Uterus (tissue), 4 donors: ENCODE results near the gene RRP1. TPM values are rescaled to one million over a fixed set of nuclear protein-coding genes. Genes with fewer than 3 reads are reported as not detected.

ENCODE experiments used
- DNase-seq, 2 donors: peaks; one replicate each; pipeline ENCODE4 v3.0.0-alpha.2; 2019 to 2020
- H3K27ac ChIP-seq, 2 donors: fragments of 200-600 bp; sonication (generic); 1 replicate in 1 of 2; 2 replicates in 1 of 2; pipeline ENCODE4 v1.5.1; 2016 to 2018
- H3K27me3 ChIP-seq, 2 donors: fragments of 200-600 bp; sonication (generic); one replicate each; pipeline ENCODE4 v1.5.1; 2018 to 2019; ENCODE audit warnings: control low read depth in 1 of 2
- H3K36me3 ChIP-seq, 2 donors: fragments of 200-600 bp; sonication (generic); one replicate each; pipeline ENCODE4 v1.5.1; 2019; ENCODE audit warnings: control low read depth in 1 of 2
- H3K4me1 ChIP-seq, 2 donors: fragments of 200-600 bp; sonication (generic); one replicate each; pipeline ENCODE4 v1.5.1; 2018 to 2019; ENCODE audit warnings: control low read depth in 1 of 2
- H3K4me3 ChIP-seq, 2 donors: fragments of 200-600 bp; sonication (generic); 1 replicate in 1 of 2; 2 replicates in 1 of 2; pipeline ENCODE4 v1.5.1; 2018 to 2019; ENCODE audit warnings: mild to moderate bottlenecking in 1 of 2
- H3K9me3 ChIP-seq, 2 donors: fragments of 200-600 bp; sonication (generic); one replicate each; pipeline ENCODE4 v1.5.1; 2019; ENCODE audit warnings: control low read depth in 1 of 2
- POLR2A ChIP-seq, 2 donors: fragments of 450-650 bp; IDR thresholded peaks; one replicate each; pipeline ENCODE4 v1.6.1; 2016; ENCODE audit warnings: antibody characterized with exemption in 2 of 2, mild to moderate bottlenecking in 1 of 2, moderate library complexity in 1 of 2
- intact Hi-C: fragments of 100-400 bp; cut with DNase I; formaldehyde crosslinking; loops from one replicate; pipeline ENCODE4 v1.15.1; 2023; ENCODE audit warnings: low total_unique reads
- total RNA-seq, 4 donors: library from RNA; depleted of rRNA in 3 of 4; stranded (reverse); fragments of >200 nt in 3 of 4; gene quantifications; one replicate each; pipeline versions ENCODE4 v1.1.0 to v1.2.4, GENCODE V29; 2014 to 2023
- TF ChIP-seq, protein P1 (sequence below), 4 experiments: fragments of 200-600 bp in 2 of 4; fragments of 450-650 bp in 2 of 4; sonication (generic) in 2 of 4; IDR thresholded peaks; one replicate each; pipeline ENCODE4 v1.5.1; 2016 to 2019; ENCODE audit warnings: antibody characterized with exemption in 4 of 4, mild to moderate bottlenecking in 2 of 4, moderate library complexity in 1 of 4
- donor health status: DM: yes; HTN: yes; CAD: no.

The RRP1 gene
- total RNA-seq, 4 donors from 2014 or later: 11.0 to 31.5 (median 19.5) TPM

DNA sequence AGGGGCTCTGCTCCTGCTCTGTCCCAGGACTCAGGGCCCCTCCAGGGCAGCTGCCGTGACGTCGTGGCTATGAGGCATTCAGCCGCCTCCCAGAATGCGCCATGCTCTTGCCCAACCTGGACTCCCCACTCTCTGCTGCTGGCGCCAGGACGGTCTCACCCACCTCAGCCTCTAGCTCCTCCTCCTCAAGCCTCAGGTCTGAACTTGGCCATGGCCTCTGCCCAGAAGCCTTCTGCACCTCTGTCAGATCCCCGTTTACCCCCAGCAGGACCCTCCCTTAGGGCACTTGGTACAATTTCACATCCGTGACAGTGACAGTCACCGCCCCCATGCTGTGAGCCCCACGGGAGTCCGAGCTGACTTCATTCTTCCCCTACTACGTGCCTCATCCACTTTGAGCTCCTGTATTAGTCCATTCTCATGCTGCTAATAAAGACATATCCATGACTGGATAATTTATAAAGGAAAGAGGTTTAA is 18.1 kb upstream of the RRP1 start:
- Histone ChIP-seq H3K27me3 (no peaks in the 10 kb centered on the region), H3K4me3 (no peak overlapping the region), H3K27ac (no peak overlapping the region), H3K36me3 (no peaks in the 10 kb centered on the region), H3K9me3 (no peaks in the 10 kb centered on the region), H3K4me1 (peaks cover 0 to 5% of the 10 kb centered on the region in 2 donors)
- no peak for TF ChIP-seq POLR2A (IDR thresholded peaks at IDR 0.05)
- TF ChIP-seq, protein P1, sequence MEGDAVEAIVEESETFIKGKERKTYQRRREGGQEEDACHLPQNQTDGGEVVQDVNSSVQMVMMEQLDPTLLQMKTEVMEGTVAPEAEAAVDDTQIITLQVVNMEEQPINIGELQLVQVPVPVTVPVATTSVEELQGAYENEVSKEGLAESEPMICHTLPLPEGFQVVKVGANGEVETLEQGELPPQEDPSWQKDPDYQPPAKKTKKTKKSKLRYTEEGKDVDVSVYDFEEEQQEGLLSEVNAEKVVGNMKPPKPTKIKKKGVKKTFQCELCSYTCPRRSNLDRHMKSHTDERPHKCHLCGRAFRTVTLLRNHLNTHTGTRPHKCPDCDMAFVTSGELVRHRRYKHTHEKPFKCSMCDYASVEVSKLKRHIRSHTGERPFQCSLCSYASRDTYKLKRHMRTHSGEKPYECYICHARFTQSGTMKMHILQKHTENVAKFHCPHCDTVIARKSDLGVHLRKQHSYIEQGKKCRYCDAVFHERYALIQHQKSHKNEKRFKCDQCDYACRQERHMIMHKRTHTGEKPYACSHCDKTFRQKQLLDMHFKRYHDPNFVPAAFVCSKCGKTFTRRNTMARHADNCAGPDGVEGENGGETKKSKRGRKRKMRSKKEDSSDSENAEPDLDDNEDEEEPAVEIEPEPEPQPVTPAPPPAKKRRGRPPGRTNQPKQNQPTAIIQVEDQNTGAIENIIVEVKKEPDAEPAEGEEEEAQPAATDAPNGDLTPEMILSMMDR (IDR thresholded peaks at IDR 0.05): no peak
- intact Hi-C loops: loop anchor here (10.0 kb wide), 1 partner anchor 56 kb away; the partner anchor contains the start of gene PDXK
- DNase-seq: no peak

- intact Hi-C loops: loop anchor here (10.0 kb wide), 1 partner anchor 57 kb away; the partner anchor contains the start of gene PDXK
- H3K9me3 ChIP-seq: no peaks in the 10 kb centered on the region
- no peaks in the 10 kb centered on the region for H3K36me3 ChIP-seq
- H3K4me1 ChIP-seq: peaks cover 0 to 5% of the 10 kb centered on the region in 2 donors
- H3K27me3 ChIP-seq: no peaks in the 10 kb centered on the region
- no peak for DNase-seq
- no peak overlapping the region for H3K4me3 ChIP-seq
- TF ChIP-seq, protein P1 (IDR thresholded peaks at IDR 0.05): no peak
- no peak for TF ChIP-seq POLR2A (IDR thresholded peaks at IDR 0.05)
- H3K27ac ChIP-seq: no peak overlapping the region
Observed at GRCh38 chr21:43771698-43772424, 17.5 kb upstream of the RRP1 start.

DNA sequence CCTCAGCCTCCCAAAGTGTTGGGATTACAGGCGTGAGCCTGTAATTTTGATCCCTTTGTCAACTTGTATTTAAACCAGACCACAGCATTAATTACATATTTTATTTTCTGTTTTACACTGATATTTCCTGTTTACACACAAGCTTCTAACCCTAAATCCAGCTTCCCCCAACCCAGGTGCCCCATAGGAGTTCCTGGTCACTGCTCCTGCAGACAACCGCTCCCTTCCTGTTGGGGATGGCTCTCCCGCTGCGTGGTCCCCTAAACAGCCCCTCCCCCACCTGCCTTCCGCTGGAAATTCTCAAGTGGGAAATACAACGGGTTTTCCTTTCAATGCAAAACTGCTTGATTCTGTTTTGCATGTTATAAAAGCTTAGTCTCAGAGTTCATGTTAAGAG is 17.0 kb upstream of the RRP1 start:
- H3K36me3 ChIP-seq: no peaks in the 10 kb centered on the region
- peaks cover 0 to 5% of the 10 kb centered on the region in 2 donors for H3K4me1 ChIP-seq
- no peaks in the 10 kb centered on the region for H3K9me3 ChIP-seq
- TF ChIP-seq, protein P1 (IDR thresholded peaks at IDR 0.05): no peak
- TF ChIP-seq POLR2A (IDR thresholded peaks at IDR 0.05): no peak
- H3K4me3 ChIP-seq: no peak overlapping the region
- no peak for DNase-seq
- no peaks in the 10 kb centered on the region for H3K27me3 ChIP-seq
- intact Hi-C loops: loop anchor here (10.0 kb wide), 1 partner anchor 58 kb away; the partner anchor contains the start of gene PDXK
- H3K27ac ChIP-seq: no peak overlapping the region

- Histone ChIP-seq H3K4me3 (no peak overlapping the region), H3K27me3 (no peaks in the 10 kb centered on the region), H3K36me3 (no peaks in the 10 kb centered on the region), H3K27ac (no peak overlapping the region), H3K9me3 (no peaks in the 10 kb centered on the region), H3K4me1 (no peaks in the 10 kb centered on the region)
- TF ChIP-seq POLR2A (IDR thresholded peaks at IDR 0.05): no peak
- TF ChIP-seq, protein P1 (IDR thresholded peaks at IDR 0.05): no peak
- no peak for DNase-seq
- intact Hi-C loops: loop anchor here (10.0 kb wide), 1 partner anchor 59 kb away; the partner anchor contains the start of gene PDXK
Observed at GRCh38 chr21:43774163-43774562, 15.2 kb upstream of the RRP1 start.

DNA sequence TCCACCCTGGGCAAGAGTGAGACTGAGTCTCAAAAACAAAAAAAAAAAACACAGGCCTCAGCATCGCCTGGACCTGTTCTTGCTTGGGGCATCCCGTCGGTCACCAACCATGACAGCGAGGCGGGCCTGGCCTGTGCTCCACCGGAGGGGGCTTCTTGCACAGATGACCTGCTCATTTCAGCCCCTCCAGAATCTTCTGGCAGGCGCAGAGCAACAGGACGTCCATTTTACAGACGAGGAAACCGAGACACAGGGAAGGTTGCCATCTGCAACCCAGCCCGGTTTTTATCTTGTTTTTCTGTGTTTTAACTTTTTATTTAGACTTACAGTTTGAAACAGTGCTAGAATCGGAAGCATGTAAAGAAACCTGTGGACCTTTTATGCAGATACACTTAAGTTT is 14.2 kb upstream of the RRP1 start:
- Histone ChIP-seq H3K4me1 (no peaks in the 10 kb centered on the region), H3K27ac (peak overlapping the region in 1 of 2 donors; percentile 84), H3K4me3 (peak overlapping the region; percentile 50 to 93), H3K36me3 (no peaks in the 10 kb centered on the region), H3K9me3 (no peaks in the 10 kb centered on the region), H3K27me3 (no peaks in the 10 kb centered on the region)
- intact Hi-C loops: loop anchor here (10.0 kb wide), 1 partner anchor 60 kb away; the partner anchor contains the start of gene PDXK
- no peak for TF ChIP-seq POLR2A (IDR thresholded peaks at IDR 0.05)
- TF ChIP-seq, protein P1 (IDR thresholded peaks at IDR 0.05): no peak
- DNase-seq: no peak
